ENCODE results near the gene LRMDA. TPM values are rescaled to one million over a fixed set of nuclear protein-coding genes. Genes with fewer than 3 reads are reported as not detected.

The LRMDA gene
- total RNA-seq, 1 experiment from 2014 or later = not detected

DNA sequence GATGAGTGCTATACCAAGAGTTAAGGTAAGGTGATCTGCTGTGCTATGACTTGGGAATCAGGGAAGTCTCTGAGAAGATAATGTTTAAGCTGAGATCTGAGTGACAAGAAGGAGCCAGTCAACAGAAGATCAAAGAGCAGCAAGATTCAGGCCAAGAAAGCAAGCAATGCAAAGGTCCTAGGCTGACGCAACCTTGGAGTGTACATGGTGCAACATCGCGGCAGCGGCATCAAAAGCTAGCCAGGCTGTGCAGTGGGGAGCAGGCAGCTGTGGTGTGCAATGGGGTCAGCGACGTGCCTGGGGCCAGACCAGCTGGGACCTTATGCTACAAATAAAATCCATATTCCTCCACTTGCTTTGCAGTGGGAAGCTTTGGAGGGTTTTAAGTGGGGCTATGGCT is 324.1 kb downstream of the LRMDA start:
- Histone ChIP-seq H3K9me3 (ENCODE audit: low read depth, low read length, poor library complexity, severe bottlenecking) (no peaks in the 10 kb centered on the region), H3K27ac (ENCODE audit: low read depth, low read length, poor library complexity, severe bottlenecking) (no peak overlapping the region), H3K36me3 (ENCODE audit: insufficient read depth, low read length, poor library complexity, severe bottlenecking) (no peaks in the 10 kb centered on the region), H3K27me3 (replicated peaks; ENCODE audit: insufficient read depth, low read depth, low read length, poor library complexity) (no peaks in the 10 kb centered on the region), H3K4me1 (ENCODE audit: insufficient read depth, low read length, poor library complexity, severe bottlenecking) (no peaks in the 10 kb centered on the region), H3K4me3 (ENCODE audit: low read depth, low read length, poor library complexity, severe bottlenecking) (no peak overlapping the region)
- CTCF ChIA-PET = no interaction called here
- DNase-seq (ENCODE audit: low spot score) = no peak
- POLR2A ChIA-PET (ENCODE audit: low non-redundant PET) = no interaction called here
- BruUV-seq (replicated peaks) = no TSS peak
- intact Hi-C loops (cut with micrococcal nuclease; ENCODE audit: unreplicated experiment) = no loop called here
- TF ChIP-seq EZH2 (IDR thresholded peaks at IDR 0.05; ENCODE audit: borderline replicate concordance, low read depth, low read length, poor library complexity, severe bottlenecking) = no peak
- TF ChIP-seq, protein P1, sequence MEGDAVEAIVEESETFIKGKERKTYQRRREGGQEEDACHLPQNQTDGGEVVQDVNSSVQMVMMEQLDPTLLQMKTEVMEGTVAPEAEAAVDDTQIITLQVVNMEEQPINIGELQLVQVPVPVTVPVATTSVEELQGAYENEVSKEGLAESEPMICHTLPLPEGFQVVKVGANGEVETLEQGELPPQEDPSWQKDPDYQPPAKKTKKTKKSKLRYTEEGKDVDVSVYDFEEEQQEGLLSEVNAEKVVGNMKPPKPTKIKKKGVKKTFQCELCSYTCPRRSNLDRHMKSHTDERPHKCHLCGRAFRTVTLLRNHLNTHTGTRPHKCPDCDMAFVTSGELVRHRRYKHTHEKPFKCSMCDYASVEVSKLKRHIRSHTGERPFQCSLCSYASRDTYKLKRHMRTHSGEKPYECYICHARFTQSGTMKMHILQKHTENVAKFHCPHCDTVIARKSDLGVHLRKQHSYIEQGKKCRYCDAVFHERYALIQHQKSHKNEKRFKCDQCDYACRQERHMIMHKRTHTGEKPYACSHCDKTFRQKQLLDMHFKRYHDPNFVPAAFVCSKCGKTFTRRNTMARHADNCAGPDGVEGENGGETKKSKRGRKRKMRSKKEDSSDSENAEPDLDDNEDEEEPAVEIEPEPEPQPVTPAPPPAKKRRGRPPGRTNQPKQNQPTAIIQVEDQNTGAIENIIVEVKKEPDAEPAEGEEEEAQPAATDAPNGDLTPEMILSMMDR (conservative IDR thresholded peaks at IDR 0.05; ENCODE audit: low read depth, low read length) = no peak

GRCh38 chr10:75761289-75761688 is 329.9 kb downstream of the LRMDA start:
- Histone ChIP-seq H3K27ac (ENCODE audit: low read depth, low read length, poor library complexity, severe bottlenecking) (no peak overlapping the region), H3K4me3 (ENCODE audit: low read depth, low read length, poor library complexity, severe bottlenecking) (no peak overlapping the region), H3K36me3 (ENCODE audit: insufficient read depth, low read length, poor library complexity, severe bottlenecking) (no peaks in the 10 kb centered on the region), H3K9me3 (ENCODE audit: low read depth, low read length, poor library complexity, severe bottlenecking) (no peaks in the 10 kb centered on the region), H3K27me3 (replicated peaks; ENCODE audit: insufficient read depth, low read depth, low read length, poor library complexity) (peaks cover 7% of the 10 kb centered on the region), H3K4me1 (ENCODE audit: insufficient read depth, low read length, poor library complexity, severe bottlenecking) (no peaks in the 10 kb centered on the region)
- CTCF ChIA-PET = no interaction called here
- POLR2A ChIA-PET (ENCODE audit: low non-redundant PET) = no interaction called here
- intact Hi-C loops (cut with micrococcal nuclease; ENCODE audit: unreplicated experiment) = no loop called here
- no TSS peak for BruUV-seq (replicated peaks)
- no peak for TF ChIP-seq EZH2 (IDR thresholded peaks at IDR 0.05; ENCODE audit: borderline replicate concordance, low read depth, low read length, poor library complexity, severe bottlenecking)
- TF ChIP-seq, protein P1 (conservative IDR thresholded peaks at IDR 0.05; ENCODE audit: low read depth, low read length) = no peak
- no peak for DNase-seq (ENCODE audit: low spot score)

- no peak overlapping the region for H3K27ac ChIP-seq (ENCODE audit: low read depth, low read length, poor library complexity, severe bottlenecking)
- BruUV-seq (replicated peaks) = no TSS peak
- POLR2A ChIA-PET (ENCODE audit: low non-redundant PET) = no interaction called here
- no peak overlapping the region for H3K4me3 ChIP-seq (ENCODE audit: low read depth, low read length, poor library complexity, severe bottlenecking)
- no peak for DNase-seq (ENCODE audit: low spot score)
- H3K27me3 ChIP-seq (replicated peaks; ENCODE audit: insufficient read depth, low read depth, low read length, poor library complexity) = peaks cover 7% of the 10 kb centered on the region
- intact Hi-C loops (cut with micrococcal nuclease; ENCODE audit: unreplicated experiment) = no loop called here
- no peak for TF ChIP-seq EZH2 (IDR thresholded peaks at IDR 0.05; ENCODE audit: borderline replicate concordance, low read depth, low read length, poor library complexity, severe bottlenecking)
- TF ChIP-seq, protein P1 (conservative IDR thresholded peaks at IDR 0.05; ENCODE audit: low read depth, low read length) = no peak
- CTCF ChIA-PET = no interaction called here
- H3K36me3 ChIP-seq (ENCODE audit: insufficient read depth, low read length, poor library complexity, severe bottlenecking) = no peaks in the 10 kb centered on the region
- no peaks in the 10 kb centered on the region for H3K4me1 ChIP-seq (ENCODE audit: insufficient read depth, low read length, poor library complexity, severe bottlenecking)
- no peaks in the 10 kb centered on the region for H3K9me3 ChIP-seq (ENCODE audit: low read depth, low read length, poor library complexity, severe bottlenecking)
These were observed 331.0 kb downstream of the LRMDA start for GRCh38 chr10:75762431-75762802.
